GM21526 (cell line): Measurements from ENCODE around the gene LTB.

Experiments used
- ATAC-seq: cut with Tn5 transposase; IDR thresholded peaks from one replicate; pipeline ENCODE4 v1.9.1; 2021; ENCODE audit warnings: moderate library complexity; ENCODE audit not compliant: unreplicated experiment, low FRiP score

Gene LTB

DNA sequence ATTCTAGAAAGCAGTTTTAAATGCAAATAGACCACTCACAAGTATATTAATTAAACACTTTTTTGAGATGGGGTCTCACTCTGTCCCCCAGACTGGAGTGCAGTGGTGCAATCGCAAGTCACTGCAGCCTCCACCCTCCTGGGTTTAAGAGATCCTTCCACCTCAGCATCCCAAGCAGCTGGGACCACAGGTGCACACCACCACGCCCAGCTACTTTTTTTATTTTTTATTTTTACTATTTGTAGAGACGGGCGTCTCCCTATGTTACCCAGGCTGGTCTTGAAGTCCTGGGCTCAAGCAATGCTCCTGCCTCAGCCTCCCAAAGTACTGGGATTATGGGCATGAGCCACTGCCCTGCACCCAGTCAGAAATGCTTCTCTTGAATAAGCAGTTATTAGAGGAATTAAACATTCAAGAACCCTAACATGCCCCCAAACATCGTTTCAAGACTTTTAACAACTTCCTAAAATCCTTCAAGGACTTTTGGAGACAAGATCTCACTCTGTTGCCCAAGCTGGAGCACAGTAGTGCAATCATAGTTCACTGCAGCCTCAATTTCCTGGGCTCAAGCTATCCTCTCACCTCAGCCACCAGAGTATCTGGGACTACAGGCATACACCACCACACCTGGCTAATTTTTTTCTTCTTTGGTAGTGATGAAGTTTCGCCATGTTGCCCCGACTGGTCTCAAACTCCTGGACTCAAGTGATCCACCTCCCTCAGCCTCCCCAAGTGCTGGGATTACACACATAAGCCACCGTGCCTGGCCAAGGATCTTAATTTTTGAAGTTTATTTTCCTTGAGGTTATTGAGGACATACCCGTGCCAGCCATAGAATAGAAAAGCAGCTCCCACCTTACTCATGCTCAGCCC lies 50.2 kb downstream of the LTB start:
- no peak for ATAC-seq

- ATAC-seq = no peak
Observed at GRCh38 chr6:31531162-31531561, 51.1 kb downstream of the LTB start.

DNA sequence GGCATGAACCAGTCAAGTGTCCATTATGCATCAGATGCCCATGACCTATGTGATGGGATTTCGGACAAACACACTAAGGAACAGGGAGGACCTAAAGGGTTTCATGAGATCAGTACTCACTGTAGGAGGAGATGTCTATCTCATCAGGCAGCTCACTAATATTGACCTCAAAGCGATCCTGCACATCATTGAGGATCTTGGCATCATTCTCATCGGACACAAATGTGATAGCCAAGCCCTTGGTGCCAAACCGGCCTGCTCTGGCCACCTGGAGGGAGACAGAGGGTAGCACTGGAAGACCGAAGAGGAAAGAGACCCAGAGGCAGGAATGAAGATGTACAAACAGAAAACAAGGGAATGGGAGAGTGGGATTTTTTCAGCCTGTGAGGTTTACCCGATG lies 51.6 kb downstream of the LTB start:
- no peak for ATAC-seq
